ENCODE results near the gene TNS3. TPM values are rescaled to one million over a fixed set of nuclear protein-coding genes. Genes with fewer than 3 reads are reported as not detected.

TNS3 gene
- total and polyA plus RNA-seq, 9 of the 15 experiments (the other 6 are each of a cell fraction or from before 2014, with no cell fraction given) = 0.20 TPM; not detected in 8

- Histone ChIP-seq H2AFZ (ENCODE audit: low read depth, low read length) (no peak overlapping the region), H4K20me1 (replicated peaks; ENCODE audit: control insufficient read depth, insufficient read depth, low read length) (no peaks in the 10 kb centered on the region), H3K4me3 (no peak overlapping the region), H3K4me1 (replicated peaks in 1 of 2; ENCODE audit: control insufficient read depth in 2 of 2, insufficient read depth in 2 of 2, low read length in 2 of 2) (no peaks in the 10 kb centered on the region), H3K79me2 (ENCODE audit: control insufficient read depth, insufficient read depth, low read length) (no peaks in the 10 kb centered on the region), H3K9me1 (ENCODE audit: control insufficient read depth, insufficient read depth, low read length) (no peaks in the 10 kb centered on the region), H3K27me3 (ENCODE audit: control insufficient read depth in 2 of 2, insufficient read depth in 2 of 2, low read length in 2 of 2) (peaks cover 0 to 48% of the 10 kb centered on the region in 2 experiments; a peak in 3 of 5 replicates), H3K4me2 (ENCODE audit: insufficient read depth, low read length) (no peak overlapping the region), H3K27ac (ENCODE audit: extremely low read depth, low read depth, low read length) (no peak overlapping the region), H3K9me3 (replicated peaks; ENCODE audit: control insufficient read depth, insufficient read depth, low read depth, low read length) (no peaks in the 10 kb centered on the region), H3K9ac (ENCODE audit: insufficient read depth in 1 of 2, low read depth in 2 of 2, low read length in 2 of 2) (no peak overlapping the region; a peak in 1 of 4 replicates), H3K36me3 (ENCODE audit: control insufficient read depth, insufficient read depth, low read length) (no peaks in the 10 kb centered on the region)
- TF ChIP-seq TFE3 (CRISPR knock-in tag; IDR thresholded peaks at IDR 0.05) = peak; percentile 53
- no peak for TF ChIP-seq ZKSCAN1 (IDR thresholded peaks at IDR 0.05; ENCODE audit: low read depth, low read length)
- intact Hi-C loops (cut with micrococcal nuclease) = no loop called here
- BruUV-seq (replicated peaks) = no TSS peak
- ChIA-PET CTCF (ENCODE audit: low intra/inter-chr PET ratio) (no interaction called here), POLR2A (interaction anchor here (0.6 kb wide), 1 partner anchor 97 kb away, joined by 3 read pairs; no protein-coding TSS in a partner anchor)
- DNase-seq (ENCODE audit: extremely low read depth in 1 of 4, low spot score in 3 of 4) (no peak), ATAC-seq (no peak), FAIRE-seq (no peak)
- in situ Hi-C loops (cut with MboI) = no loop called here
- WGBS (ENCODE audit: insufficient coverage, low coverage, missing lambda C conversion rate) = 3% methylated on average over 17 of the region's 17 CpGs
Observed at GRCh38 chr7:47415318-47416212, 166.3 kb downstream of the TNS3 start.
